ENCODE data around the gene MAP3K13. TPM values are rescaled to one million over a fixed set of nuclear protein-coding genes. Genes with fewer than 3 reads are reported as not detected.
A peak's percentile ranks its signal among the peaks of the same experiment; 100 is the strongest.

The MAP3K13 gene
- polyA plus RNA-seq, 1 donor (not counting 4 experiments of a cell fraction or from before 2014, with no cell fraction given), result 23.0 TPM

DNA sequence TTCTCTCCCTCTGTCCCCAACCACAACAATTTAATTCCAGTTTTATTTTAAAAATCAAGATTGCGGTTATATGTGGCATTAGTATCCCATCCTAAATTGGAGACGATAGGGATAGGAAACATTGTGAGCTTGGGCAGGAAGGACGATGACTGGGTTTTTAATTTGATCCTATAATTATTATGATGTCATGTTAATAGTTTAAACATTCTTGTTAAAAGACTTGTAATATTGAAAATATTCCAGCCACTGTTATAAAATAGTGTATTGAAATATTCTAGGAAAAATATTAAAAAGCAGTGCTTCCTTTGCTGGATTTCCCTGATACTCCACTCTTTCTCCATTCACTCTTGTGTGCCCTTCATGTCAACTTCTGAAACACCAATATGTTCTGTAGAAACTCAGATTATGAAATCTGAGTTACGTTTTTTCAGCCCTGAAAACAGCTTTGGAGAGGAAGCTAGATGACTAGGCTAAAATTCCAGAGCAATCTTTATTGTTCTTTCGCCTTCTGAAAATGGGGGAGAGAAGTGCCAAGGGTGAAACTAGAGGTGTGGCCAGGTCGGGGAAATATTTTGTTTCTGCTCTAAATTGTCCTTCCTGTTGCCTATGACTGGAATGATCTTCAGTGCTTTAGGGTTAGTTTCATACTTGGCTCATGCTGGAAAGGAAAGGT is 46.1 kb upstream of the MAP3K13 start:
- H3K4me3 ChIP-seq (ENCODE audit: control insufficient read depth in 2 of 3, extremely low read depth in 1 of 3, insufficient read depth in 2 of 3, low read depth in 1 of 3, low read length in 3 of 3), result peak overlapping the region in 1 of 3 experiments; percentile 55

DNA sequence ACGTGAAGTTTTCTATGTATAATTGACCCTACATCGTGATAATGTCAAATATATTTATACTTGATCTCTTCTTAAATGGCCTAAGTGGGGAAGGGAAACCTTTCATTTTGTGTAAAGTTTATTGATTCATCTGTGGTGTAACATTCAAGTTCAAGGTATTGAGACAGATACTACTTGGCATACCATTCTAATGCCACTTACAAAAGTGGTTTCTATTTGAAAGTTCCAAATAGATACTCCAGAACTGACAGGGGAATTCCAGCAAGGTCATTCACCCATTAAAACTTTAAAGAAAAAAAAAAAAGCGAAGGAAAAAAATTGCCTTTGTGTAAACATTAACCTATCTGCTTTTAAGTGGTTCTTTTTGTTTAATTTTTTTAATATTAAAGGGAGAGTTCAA is 45.3 kb upstream of the MAP3K13 start:
- Histone ChIP-seq H3K4me3 (ENCODE audit: control insufficient read depth in 2 of 3, extremely low read depth in 1 of 3, insufficient read depth in 2 of 3, low read depth in 1 of 3, low read length in 3 of 3) (no peak overlapping the region), H3K9ac (ENCODE audit: control insufficient read depth, extremely low read depth, insufficient read depth, low read length) (no peak overlapping the region), H3K9me3 (ENCODE audit: control insufficient read depth, low read depth, low read length) (no peaks in the 10 kb centered on the region), H3K79me2 (ENCODE audit: control insufficient read depth, insufficient read depth, low read length) (no peaks in the 10 kb centered on the region), H2AFZ (ENCODE audit: control insufficient read depth, low read length) (no peak overlapping the region), H3K9me1 (ENCODE audit: control insufficient read depth, extremely low read depth, insufficient read depth, low read length) (no peaks in the 10 kb centered on the region), H3K36me3 (ENCODE audit: control insufficient read depth in 2 of 2, extremely low read depth in 1 of 2, insufficient read depth in 2 of 2, low read length in 2 of 2) (no peaks in the 10 kb centered on the region), H3K4me1 (ENCODE audit: control insufficient read depth, extremely low read depth, insufficient read depth, low read length) (peaks cover 17% of the 10 kb centered on the region), H3K27me3 (ENCODE audit: control insufficient read depth, extremely low read depth, insufficient read depth, low read length) (no peaks in the 10 kb centered on the region), H3K27ac (ENCODE audit: control insufficient read depth, insufficient read depth, low read length) (peak overlapping the region; percentile 70), H4K20me1 (ENCODE audit: control insufficient read depth, extremely low read depth, insufficient read depth, low read length) (no peaks in the 10 kb centered on the region), H3K4me2 (ENCODE audit: control insufficient read depth, extremely low read depth, insufficient read depth, low read depth, low read length) (peak overlapping the region; percentile 74)
- no peak for TF ChIP-seq EZH2 (IDR thresholded peaks at IDR 0.05; ENCODE audit: low read length)
- TF ChIP-seq, protein P1, sequence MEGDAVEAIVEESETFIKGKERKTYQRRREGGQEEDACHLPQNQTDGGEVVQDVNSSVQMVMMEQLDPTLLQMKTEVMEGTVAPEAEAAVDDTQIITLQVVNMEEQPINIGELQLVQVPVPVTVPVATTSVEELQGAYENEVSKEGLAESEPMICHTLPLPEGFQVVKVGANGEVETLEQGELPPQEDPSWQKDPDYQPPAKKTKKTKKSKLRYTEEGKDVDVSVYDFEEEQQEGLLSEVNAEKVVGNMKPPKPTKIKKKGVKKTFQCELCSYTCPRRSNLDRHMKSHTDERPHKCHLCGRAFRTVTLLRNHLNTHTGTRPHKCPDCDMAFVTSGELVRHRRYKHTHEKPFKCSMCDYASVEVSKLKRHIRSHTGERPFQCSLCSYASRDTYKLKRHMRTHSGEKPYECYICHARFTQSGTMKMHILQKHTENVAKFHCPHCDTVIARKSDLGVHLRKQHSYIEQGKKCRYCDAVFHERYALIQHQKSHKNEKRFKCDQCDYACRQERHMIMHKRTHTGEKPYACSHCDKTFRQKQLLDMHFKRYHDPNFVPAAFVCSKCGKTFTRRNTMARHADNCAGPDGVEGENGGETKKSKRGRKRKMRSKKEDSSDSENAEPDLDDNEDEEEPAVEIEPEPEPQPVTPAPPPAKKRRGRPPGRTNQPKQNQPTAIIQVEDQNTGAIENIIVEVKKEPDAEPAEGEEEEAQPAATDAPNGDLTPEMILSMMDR (optimal IDR thresholded peaks at IDR 0.05 in 1 of 3, IDR thresholded peaks at IDR 0.05 in 1 of 3, conservative IDR thresholded peaks at IDR 0.05 in 1 of 3; ENCODE audit: extremely low read depth in 1 of 3, insufficient read depth in 2 of 3, low read length in 3 of 3), result no peak
- FAIRE-seq, result no peak
- DNase-seq (ENCODE audit: low read depth, low spot score), result no peak
- dilution Hi-C loops (cut with MboI; ENCODE audit: extremely low pct_ligation_motif_present, low sequenced_read_pairs), result no loop called here

More for the DNA sequence above, 46.1 kb upstream of the MAP3K13 start:
- no peaks in the 10 kb centered on the region for H3K27me3 ChIP-seq (ENCODE audit: control insufficient read depth, extremely low read depth, insufficient read depth, low read length)
- peak overlapping the region; percentile 25 for H3K9ac ChIP-seq (ENCODE audit: control insufficient read depth, extremely low read depth, insufficient read depth, low read length)
- H3K9me1 ChIP-seq (ENCODE audit: control insufficient read depth, extremely low read depth, insufficient read depth, low read length), result no peaks in the 10 kb centered on the region
- peak; percentile 78 for FAIRE-seq
- no peak for DNase-seq (ENCODE audit: low read depth, low spot score)
- peak overlapping the region; percentile 70 for H3K27ac ChIP-seq (ENCODE audit: control insufficient read depth, insufficient read depth, low read length)
- TF ChIP-seq, protein P1 (optimal IDR thresholded peaks at IDR 0.05 in 1 of 3, IDR thresholded peaks at IDR 0.05 in 1 of 3, conservative IDR thresholded peaks at IDR 0.05 in 1 of 3; ENCODE audit: extremely low read depth in 1 of 3, insufficient read depth in 2 of 3, low read length in 3 of 3), result no peak
- no peak for TF ChIP-seq EZH2 (IDR thresholded peaks at IDR 0.05; ENCODE audit: low read length)
- no peaks in the 10 kb centered on the region for H3K9me3 ChIP-seq (ENCODE audit: control insufficient read depth, low read depth, low read length)
- H3K4me1 ChIP-seq (ENCODE audit: control insufficient read depth, extremely low read depth, insufficient read depth, low read length), result peaks cover 17% of the 10 kb centered on the region
- peak overlapping the region; percentile 74 for H3K4me2 ChIP-seq (ENCODE audit: control insufficient read depth, extremely low read depth, insufficient read depth, low read depth, low read length)
- peak overlapping the region; percentile 42 for H2AFZ ChIP-seq (ENCODE audit: control insufficient read depth, low read length)
- no peaks in the 10 kb centered on the region for H3K36me3 ChIP-seq (ENCODE audit: control insufficient read depth in 2 of 2, extremely low read depth in 1 of 2, insufficient read depth in 2 of 2, low read length in 2 of 2)
- no peaks in the 10 kb centered on the region for H4K20me1 ChIP-seq (ENCODE audit: control insufficient read depth, extremely low read depth, insufficient read depth, low read length)
- dilution Hi-C loops (cut with MboI; ENCODE audit: extremely low pct_ligation_motif_present, low sequenced_read_pairs), result no loop called here
- no peaks in the 10 kb centered on the region for H3K79me2 ChIP-seq (ENCODE audit: control insufficient read depth, insufficient read depth, low read length)
